H9 (cell line): ENCODE results near the gene AKAP3. TPM values are rescaled to one million over a fixed set of nuclear protein-coding genes. Genes with fewer than 3 reads are reported as not detected.

Experiments
- DNase-seq: peaks from one replicate; pipeline ENCODE4 v3.0.0-alpha.2; 2017
- H2AFZ ChIP-seq: one replicate; pipeline ENCODE4 v1.6.1; 2013; ENCODE audit warnings: mild to moderate bottlenecking, low read length, control low read depth, moderate library complexity
- H2AK5ac ChIP-seq: 2 replicates; pipeline ENCODE4 v1.6.1; 2013; ENCODE audit warnings: low read length, control low read depth, mixed read lengths; ENCODE audit not compliant: insufficient read length
- H2BK120ac ChIP-seq: one replicate; pipeline ENCODE4 v1.6.1; 2013; ENCODE audit warnings: low read depth, mild to moderate bottlenecking, low read length, control low read depth, inconsistent platforms; ENCODE audit not compliant: poor library complexity, severe bottlenecking
- H2BK12ac ChIP-seq: 2 replicates; pipeline ENCODE4 v1.6.1; 2013; ENCODE audit warnings: low read length, control low read depth, mixed read lengths, low read depth; ENCODE audit not compliant: insufficient read length
- H2BK15ac ChIP-seq: 2 replicates; pipeline ENCODE4 v1.6.1; 2013; ENCODE audit warnings: low read depth, low read length, control low read depth
- H2BK20ac ChIP-seq: one replicate; pipeline ENCODE4 v1.6.1; 2013; ENCODE audit warnings: low read depth, mild to moderate bottlenecking, low read length, control low read depth, inconsistent platforms; ENCODE audit not compliant: poor library complexity, severe bottlenecking
- H2BK5ac ChIP-seq: 2 replicates; pipeline ENCODE4 v1.6.1; 2013; ENCODE audit warnings: low read length, control low read depth, mixed read lengths; ENCODE audit not compliant: insufficient read length
- H3K14ac ChIP-seq: 2 replicates; pipeline ENCODE4 v1.6.1; 2013; ENCODE audit warnings: low read length, control low read depth; ENCODE audit not compliant: insufficient read depth
- H3K18ac ChIP-seq: 2 replicates; pipeline ENCODE4 v1.6.1; 2013; ENCODE audit warnings: low read depth, mild to moderate bottlenecking, mixed read lengths, low read length, control low read depth; ENCODE audit not compliant: insufficient read length
- H3K23ac ChIP-seq: 2 replicates; pipeline ENCODE4 v1.6.1; 2013; ENCODE audit warnings: low read length, control low read depth, mixed read lengths, low read depth; ENCODE audit not compliant: insufficient read length
- H3K23me2 ChIP-seq: 2 replicates; pipeline ENCODE4 v1.6.1; 2013; ENCODE audit warnings: low read depth, mild to moderate bottlenecking, mixed read lengths, low read length, control low read depth; ENCODE audit not compliant: insufficient read length, poor library complexity, severe bottlenecking
- H3K27ac ChIP-seq: 2 replicates; pipeline ENCODE4 v1.5.1; 2013; ENCODE audit warnings: low read length, control low read depth, mixed read lengths, low read depth; ENCODE audit not compliant: insufficient read length
- H3K27me3 ChIP-seq: 2 replicates; pipeline ENCODE4 v1.6.1; 2013; ENCODE audit warnings: low read length, control low read depth, inconsistent platforms; ENCODE audit not compliant: insufficient read depth
- H3K4ac ChIP-seq: 2 replicates; pipeline ENCODE4 v1.6.1; 2013; ENCODE audit warnings: low read depth, mild to moderate bottlenecking, control low read depth, inconsistent platforms, low read length, moderate library complexity
- H3K4me1 ChIP-seq: 2 replicates; pipeline ENCODE4 v1.6.1; 2013; ENCODE audit warnings: low read length, control low read depth, inconsistent platforms; ENCODE audit not compliant: insufficient read depth
- H3K4me2 ChIP-seq: 2 replicates; pipeline ENCODE4 v1.6.1; 2013; ENCODE audit warnings: low read length, control low read depth, mixed read lengths; ENCODE audit not compliant: insufficient read length, insufficient read depth
- H3K56ac ChIP-seq: 2 replicates; pipeline ENCODE4 v1.6.1; 2013; ENCODE audit warnings: low read depth, mild to moderate bottlenecking, mixed read lengths, low read length, control low read depth; ENCODE audit not compliant: insufficient read length
- H3K79me1 ChIP-seq: 2 replicates; pipeline ENCODE4 v1.6.1; 2013; ENCODE audit warnings: low read depth, mild to moderate bottlenecking, moderate library complexity, low read length, control low read depth, inconsistent platforms; ENCODE audit not compliant: insufficient read depth, poor library complexity, severe bottlenecking
- H3K79me2 ChIP-seq: 2 replicates; pipeline ENCODE4 v1.6.1; 2013; ENCODE audit warnings: low read length, control low read depth, inconsistent platforms; ENCODE audit not compliant: insufficient read depth
- H3K9ac ChIP-seq: 2 replicates; pipeline ENCODE4 v1.6.1; 2013; ENCODE audit warnings: low read length, control low read depth, mixed read lengths; ENCODE audit not compliant: insufficient read length; ENCODE audit errors: extremely low read depth
- H3K9me3 ChIP-seq: one replicate; pipeline ENCODE4 v1.6.1; 2013; ENCODE audit warnings: low read depth, low read length, inconsistent platforms; ENCODE audit not compliant: control insufficient read depth
- H3T11ph ChIP-seq: one replicate; pipeline ENCODE4 v1.6.1; 2013; ENCODE audit warnings: mild to moderate bottlenecking, low read length, control low read depth, inconsistent platforms
- H4K20me1 ChIP-seq: one replicate; pipeline ENCODE4 v1.6.1; 2013; ENCODE audit not compliant: control insufficient read depth, insufficient read length, insufficient read depth
- H4K5ac ChIP-seq: 2 replicates; pipeline ENCODE4 v1.6.1; 2013; ENCODE audit warnings: low read depth, mild to moderate bottlenecking, mixed read lengths, low read length, control low read depth; ENCODE audit not compliant: insufficient read length
- H4K8ac ChIP-seq: replicated peaks from 2 replicates; pipeline ENCODE4 v1.6.1; 2013; ENCODE audit warnings: low read length, control low read depth, mixed read lengths, low read depth; ENCODE audit not compliant: insufficient read length
- H4K91ac ChIP-seq: 2 replicates; pipeline ENCODE4 v1.6.1; 2013; ENCODE audit warnings: low read depth, mild to moderate bottlenecking, moderate library complexity, mixed read lengths, low read length, control low read depth; ENCODE audit not compliant: insufficient read length
- H3K27ac Mint-ChIP-seq, 3 experiments: 2 replicates in 2 of 3; 3 replicates in 1 of 3; pipeline ENCODE4 v1.8.0; 2020 to 2021; ENCODE audit warnings: mixed read lengths in 3 of 3, mild to moderate bottlenecking in 1 of 3, moderate library complexity in 1 of 3
- H3K27me3 Mint-ChIP-seq: 2 replicates; pipeline ENCODE4 v1.8.0; 2021; ENCODE audit warnings: low read depth, mild to moderate bottlenecking, moderate library complexity, mixed read lengths
- H3K36me3 Mint-ChIP-seq, 3 experiments: 2 replicates in 2 of 3; 3 replicates in 1 of 3; pipeline ENCODE4 v1.8.0; 2020 to 2021; ENCODE audit warnings: low read depth in 3 of 3, mixed read lengths in 3 of 3; ENCODE audit not compliant: insufficient read depth in 1 of 3
- H3K4me1 Mint-ChIP-seq, 2 experiments: 2 replicates each; pipeline ENCODE4 v1.8.0; 2020; ENCODE audit warnings: mixed read lengths in 2 of 2
- H3K4me3 Mint-ChIP-seq, 2 experiments: 2 replicates in 1 of 2; 3 replicates in 1 of 2; pipeline ENCODE4 v1.8.0; 2020 to 2021; ENCODE audit warnings: mild to moderate bottlenecking in 2 of 2, mixed read lengths in 2 of 2, moderate library complexity in 1 of 2
- H3K9me3 Mint-ChIP-seq, 2 experiments: 2 replicates in 1 of 2; 3 replicates in 1 of 2; pipeline ENCODE4 v1.8.0; 2020; ENCODE audit warnings: mild to moderate bottlenecking in 2 of 2, mixed read lengths in 2 of 2, moderate library complexity in 1 of 2
- CTCF ChIP-seq: fragments of 200-600 bp; sonication (generic); conservative IDR thresholded peaks from 3 replicates; pipeline ENCODE4 v1.8.0; 2021; ENCODE audit warnings: antibody characterized with exemption, mild to moderate bottlenecking
- WGBS: extraction: QIAGEN DNeasy Blood & Tissue Kit; methylation state at CpG from one replicate; pipeline ENCODE4 v1.1.7; 2013; ENCODE audit warnings: missing lambda C conversion rate, low lambda C conversion rate, mixed read lengths; ENCODE audit not compliant: insufficient read length; ENCODE audit errors: extremely low coverage; 5-methylcytosine and 5-hydroxymethylcytosine counted together
- total RNA-seq: library from RNA; stranded (reverse); gene quantifications from 2 replicates; pipeline ENCODE4 v1.2.1, GENCODE V29; 2021

The AKAP3 gene
- total RNA-seq, 1 experiment from 2014 or later: 1.3 TPM

GRCh38 chr12:4572680-4573079 is 76.2 kb downstream of the AKAP3 start:
- Histone ChIP-seq H2AK5ac (no peak overlapping the region), H3K79me2 (no peaks in the 10 kb centered on the region), H2AFZ (no peak overlapping the region), H3K9me3 (no peaks in the 10 kb centered on the region), H3K4ac (no peak overlapping the region), H2BK5ac (no peak overlapping the region), H3K14ac (no peak overlapping the region), H3K4me1 (no peaks in the 10 kb centered on the region), H3K4me2 (no peak overlapping the region), H2BK120ac (no peak overlapping the region), H3K18ac (no peak overlapping the region), H3T11ph (no peak overlapping the region), H4K5ac (no peak overlapping the region), H4K20me1 (no peaks in the 10 kb centered on the region), H3K79me1 (no peaks in the 10 kb centered on the region), H3K56ac (no peak overlapping the region), H3K27ac (no peak overlapping the region), H2BK15ac (no peak overlapping the region), H4K91ac (no peak overlapping the region), H3K27me3 (no peaks in the 10 kb centered on the region), H3K23ac (no peak overlapping the region), H2BK20ac (no peak overlapping the region), H3K23me2 (no peaks in the 10 kb centered on the region), H2BK12ac (no peak overlapping the region), H3K9ac (no peak overlapping the region), H4K8ac (no peak overlapping the region)
- H3K9me3 Mint-ChIP-seq: no peaks in the 10 kb centered on the region
- no CpG with 5 or more reads among the region's 7 CpGs for WGBS
- H3K27ac Mint-ChIP-seq: no peak overlapping the region
- H3K36me3 Mint-ChIP-seq: no peaks in the 10 kb centered on the region
- TF ChIP-seq CTCF: no peak
- DNase-seq: no peak
- no peak overlapping the region for H3K4me3 Mint-ChIP-seq
- H3K4me1 Mint-ChIP-seq: peaks cover 4% of the 10 kb centered on the region in 2 experiments; a peak in 1 of 4 replicates
- peaks cover 5% of the 10 kb centered on the region for H3K27me3 Mint-ChIP-seq
